GM21723 (cell line): ENCODE measurements around the gene PRDM16.

Experiments
- ATAC-seq: cut with Tn5 transposase; IDR thresholded peaks from one replicate; pipeline ENCODE4 v1.9.1; 2021; ENCODE audit warnings: mild to moderate bottlenecking, moderate library complexity; ENCODE audit not compliant: unreplicated experiment

The PRDM16 gene

GRCh38 chr1:3475839-3476573 lies 407.0 kb downstream of the PRDM16 start:
- no peak for ATAC-seq

DNA sequence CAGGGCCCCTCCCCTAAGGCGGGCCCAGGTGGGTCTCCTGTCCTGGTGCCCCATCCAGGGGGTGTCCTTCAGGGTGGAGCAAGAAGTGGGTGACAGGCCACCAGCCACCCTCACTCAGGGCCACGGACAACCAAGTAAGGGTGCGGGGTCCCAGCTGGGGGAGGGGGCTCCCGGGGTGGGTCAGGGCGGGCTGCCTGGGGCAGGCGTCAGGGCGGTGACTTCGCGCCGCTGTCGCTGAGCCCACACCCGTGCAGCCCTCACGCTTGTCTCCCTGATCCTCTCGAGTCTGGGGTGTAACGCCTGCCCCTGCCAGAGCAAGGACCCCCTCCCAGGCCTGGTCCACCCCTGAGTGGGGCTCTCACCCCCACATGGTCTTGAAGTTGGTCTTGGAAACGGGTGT lies 407.7 kb downstream of the PRDM16 start:
- no peak for ATAC-seq

DNA sequence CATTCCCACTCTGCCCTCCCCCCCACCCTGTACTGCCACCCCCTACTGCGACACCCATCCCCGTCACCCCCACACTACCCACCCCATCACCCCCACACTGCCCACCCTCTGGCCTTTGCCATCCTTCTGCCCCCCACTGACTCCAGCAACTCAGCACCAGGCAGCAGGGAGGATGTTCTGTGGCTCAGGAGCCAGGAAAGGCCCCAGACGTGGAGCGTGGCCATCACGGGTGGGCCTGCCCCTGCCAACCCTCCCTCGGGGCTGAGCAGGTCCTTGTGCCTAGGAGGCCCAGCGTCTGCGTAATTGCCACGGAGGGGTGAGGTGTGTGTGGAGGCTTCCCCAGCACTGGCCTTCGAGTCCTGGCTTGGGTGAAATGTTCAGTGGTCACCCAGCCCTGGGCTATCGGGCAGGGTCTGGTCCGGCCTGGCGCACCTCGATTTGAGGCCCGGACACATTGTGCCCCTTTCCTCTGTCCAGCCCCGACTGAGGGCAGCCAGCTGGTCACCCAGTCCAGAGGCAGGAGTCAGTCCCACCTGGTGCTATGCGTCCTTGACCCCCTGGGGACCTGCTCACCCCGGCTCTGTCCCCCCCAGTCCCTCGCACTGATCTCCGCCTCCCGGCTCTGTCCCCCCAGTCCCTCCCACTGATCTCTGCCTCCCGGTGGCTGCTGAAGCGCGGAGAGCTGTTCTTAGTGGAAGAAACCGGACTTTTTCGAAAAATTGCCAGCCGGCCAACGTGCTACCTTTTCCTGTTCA lies 408.4 kb downstream of the PRDM16 start:
- ATAC-seq = no peak

DNA sequence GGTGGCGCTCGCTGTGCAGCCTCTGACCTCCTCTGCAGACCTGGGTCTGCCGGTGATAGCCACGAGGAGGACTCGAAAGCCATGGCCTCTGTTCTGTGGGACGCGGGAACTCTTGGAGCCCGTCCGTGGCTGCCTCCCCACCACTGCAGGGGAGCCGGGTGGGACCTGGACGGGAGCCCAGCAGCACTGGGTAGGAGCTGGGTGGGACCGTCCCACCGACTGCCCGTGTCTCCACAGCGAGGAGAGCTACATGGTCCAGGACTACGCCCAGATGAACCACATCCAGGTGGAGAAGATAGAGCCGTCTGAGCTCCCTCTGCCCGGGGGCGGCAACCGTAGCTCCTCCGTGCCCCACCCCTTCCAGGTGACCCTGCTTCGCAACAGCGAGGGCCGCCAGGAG lies 409.2 kb downstream of the PRDM16 start:
- no peak for ATAC-seq

- ATAC-seq = no peak
Observed at GRCh38 chr1:3479511-3480368, 410.7 kb downstream of the PRDM16 start.

- ATAC-seq = no peak
Observed at GRCh38 chr1:3480369-3480719, 411.3 kb downstream of the PRDM16 start.

- no peak for ATAC-seq
Observed at GRCh38 chr1:3481046-3481445, 412.0 kb downstream of the PRDM16 start.

DNA sequence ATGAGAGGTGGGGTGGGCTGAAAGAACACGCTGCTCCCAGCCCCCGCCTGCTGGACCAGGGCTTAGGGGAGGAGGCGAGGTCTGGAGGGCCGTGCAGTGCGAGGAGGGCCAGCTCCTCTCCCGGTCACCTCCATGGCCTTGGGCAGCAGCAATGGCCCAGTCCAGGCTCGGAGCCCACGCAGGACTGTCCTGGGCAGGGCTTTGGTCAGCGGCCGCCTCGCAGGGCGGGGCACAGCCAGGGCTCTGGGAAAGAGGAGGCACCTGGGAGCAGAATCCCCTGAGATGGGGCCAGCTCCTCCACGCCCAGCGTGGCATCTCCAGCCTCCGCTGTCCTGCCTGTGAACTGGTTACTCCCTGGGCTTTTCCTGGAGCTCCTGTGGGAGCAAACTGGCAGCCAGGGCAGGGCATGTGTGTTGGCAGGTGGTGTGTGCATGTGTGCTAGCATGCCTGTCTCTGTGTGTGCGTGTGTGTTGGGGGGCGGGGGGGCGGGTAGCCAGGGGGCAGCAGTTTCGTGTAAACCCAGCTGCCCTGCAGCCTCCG lies 412.9 kb downstream of the PRDM16 start:
- ATAC-seq = no peak

DNA sequence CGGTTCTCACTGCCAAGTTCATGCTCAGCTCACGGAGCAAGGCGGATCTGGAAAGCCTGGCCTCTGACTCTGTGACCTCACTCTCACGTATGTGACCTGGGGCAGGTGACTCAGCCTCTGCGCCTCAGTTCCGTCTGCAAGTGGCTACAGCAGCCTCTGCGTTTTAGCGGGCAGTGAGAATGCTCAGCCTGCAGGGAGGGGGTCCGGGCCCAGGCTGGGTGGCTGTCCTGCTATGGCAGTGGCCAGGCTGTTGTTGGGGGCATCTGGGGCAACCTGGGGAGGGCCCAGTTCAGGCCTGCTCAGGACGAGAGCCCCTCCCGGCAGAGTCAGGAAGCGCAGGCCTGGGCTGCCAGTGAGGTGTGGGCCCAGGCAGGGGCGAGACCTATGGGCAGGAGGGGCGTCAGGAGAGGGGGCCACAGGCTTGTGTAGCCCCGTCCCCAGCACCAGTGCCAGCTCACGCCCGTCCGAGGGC lies 413.4 kb downstream of the PRDM16 start:
- ATAC-seq = no peak

- no peak for ATAC-seq
Observed at GRCh38 chr1:3483380-3483779, 414.4 kb downstream of the PRDM16 start.

GRCh38 chr1:3483801-3484444 lies 414.9 kb downstream of the PRDM16 start:
- no peak for ATAC-seq

- no peak for ATAC-seq
Observed at GRCh38 chr1:3485016-3485415, 416.0 kb downstream of the PRDM16 start.
